ENCODE data around the gene MORC1.

Gene MORC1

GRCh38 chr3:108946292-108947285, 171.3 kb downstream of the MORC1 start:
- no peak for DNase-seq (ENCODE audit: low spot score)

GRCh38 chr3:108940568-108941263, 177.2 kb downstream of the MORC1 start:
- no peak for DNase-seq (ENCODE audit: low spot score)

GRCh38 chr3:108940166-108940565, 177.8 kb downstream of the MORC1 start:
- peak; percentile 29 for DNase-seq (ENCODE audit: low spot score)

- no peak for DNase-seq (ENCODE audit: low spot score)
Observed at GRCh38 chr3:108936924-108937689, 180.8 kb downstream of the MORC1 start.

GRCh38 chr3:108931035-108931434, 186.9 kb downstream of the MORC1 start:
- no peak for DNase-seq (ENCODE audit: low spot score)

GRCh38 chr3:108918866-108919265, 199.1 kb downstream of the MORC1 start:
- DNase-seq (ENCODE audit: low spot score), result no peak

GRCh38 chr3:108914774-108915641, 202.9 kb downstream of the MORC1 start:
- peak; percentile 35 for DNase-seq (ENCODE audit: low spot score)

GRCh38 chr3:108909799-108910198, 208.1 kb downstream of the MORC1 start:
- no peak for DNase-seq (ENCODE audit: low spot score)
